WTC11 (cell line): ENCODE measurements around the gene GLUL.

ENCODE experiments used
- AFF4 ChIP-seq: sonication (generic); formaldehyde crosslinking; IDR thresholded peaks from 2 replicates; pipeline ENCODE4 v1.8.1; 2023; ENCODE audit warnings: mild to moderate bottlenecking, missing genetic modification reagents, borderline replicate concordance
- ATF3 ChIP-seq: sonication (generic); formaldehyde crosslinking; conservative IDR thresholded peaks from 2 replicates; pipeline ENCODE4 v1.8.1; 2022; ENCODE audit warnings: mild to moderate bottlenecking, missing genetic modification reagents
- HMGXB4 ChIP-seq: sonication (generic); formaldehyde crosslinking; IDR thresholded peaks from 2 replicates; pipeline ENCODE4 v1.8.1; 2023; ENCODE audit warnings: mild to moderate bottlenecking, moderate library complexity, missing genetic modification reagents
- NFYB ChIP-seq: sonication (generic); formaldehyde crosslinking; conservative IDR thresholded peaks from 2 replicates; pipeline ENCODE4 v1.8.0; 2022; ENCODE audit warnings: low read depth, missing genetic modification reagents
- NR2C2 ChIP-seq: sonication (generic); formaldehyde crosslinking; IDR thresholded peaks from 2 replicates; pipeline ENCODE4 v1.8.0; 2022; ENCODE audit warnings: mild to moderate bottlenecking, missing genetic modification reagents
- ZNF121 ChIP-seq: sonication (generic); formaldehyde crosslinking; IDR thresholded peaks from 2 replicates; pipeline ENCODE4 v1.8.0; 2023; ENCODE audit warnings: missing genetic modification reagents
- ZNF396 ChIP-seq: fragments of 250-450 bp; sonication (Bioruptor Pico); IDR thresholded peaks from 2 replicates; pipeline ENCODE4 v1.8.0; 2021; ENCODE audit warnings: mild to moderate bottlenecking, moderate library complexity, borderline replicate concordance
- TF ChIP-seq, protein P1 (sequence below): sonication (generic); formaldehyde crosslinking; IDR thresholded peaks from 2 replicates; pipeline ENCODE4 v1.8.1; 2022; ENCODE audit warnings: missing genetic modification reagents, borderline replicate concordance
- TF ChIP-seq, protein P2 (sequence below): sonication (generic); formaldehyde crosslinking; IDR thresholded peaks from 2 replicates; pipeline ENCODE4 v1.8.0; 2022; ENCODE audit warnings: mild to moderate bottlenecking, missing genetic modification reagents
- TF ChIP-seq, protein P3 (sequence below): fragments of 200-600 bp; IDR thresholded peaks from 2 replicates; pipeline ENCODE4 v1.8.0; 2022; ENCODE audit warnings: antibody characterized with exemption
- TF ChIP-seq, protein P4 (sequence below): sonication (generic); formaldehyde crosslinking; IDR thresholded peaks from 2 replicates; pipeline ENCODE4 v1.8.1; 2022; ENCODE audit warnings: low read depth, mild to moderate bottlenecking, moderate library complexity, missing genetic modification reagents, borderline replicate concordance

GRCh38 chr1:182332261-182333060, 59.1 kb downstream of the GLUL start:
- TF ChIP-seq, protein P1, sequence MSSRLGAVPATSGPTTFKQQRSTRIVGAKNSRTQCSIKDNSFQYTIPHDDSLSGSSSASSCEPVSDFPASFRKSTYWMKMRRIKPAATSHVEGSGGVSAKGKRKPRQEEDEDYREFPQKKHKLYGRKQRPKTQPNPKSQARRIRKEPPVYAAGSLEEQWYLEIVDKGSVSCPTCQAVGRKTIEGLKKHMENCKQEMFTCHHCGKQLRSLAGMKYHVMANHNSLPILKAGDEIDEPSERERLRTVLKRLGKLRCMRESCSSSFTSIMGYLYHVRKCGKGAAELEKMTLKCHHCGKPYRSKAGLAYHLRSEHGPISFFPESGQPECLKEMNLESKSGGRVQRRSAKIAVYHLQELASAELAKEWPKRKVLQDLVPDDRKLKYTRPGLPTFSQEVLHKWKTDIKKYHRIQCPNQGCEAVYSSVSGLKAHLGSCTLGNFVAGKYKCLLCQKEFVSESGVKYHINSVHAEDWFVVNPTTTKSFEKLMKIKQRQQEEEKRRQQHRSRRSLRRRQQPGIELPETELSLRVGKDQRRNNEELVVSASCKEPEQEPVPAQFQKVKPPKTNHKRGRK = no peak
- TF ChIP-seq ZNF396 (no peak), ZNF121 (CRISPR knock-in tag) (no peak), AFF4 (CRISPR knock-in tag) (no peak), ATF3 (CRISPR knock-in tag) (no peak), HMGXB4 (CRISPR knock-in tag) (no peak), NR2C2 (no peak), NFYB (CRISPR knock-in tag) (no peak)
- TF ChIP-seq, protein P2, sequence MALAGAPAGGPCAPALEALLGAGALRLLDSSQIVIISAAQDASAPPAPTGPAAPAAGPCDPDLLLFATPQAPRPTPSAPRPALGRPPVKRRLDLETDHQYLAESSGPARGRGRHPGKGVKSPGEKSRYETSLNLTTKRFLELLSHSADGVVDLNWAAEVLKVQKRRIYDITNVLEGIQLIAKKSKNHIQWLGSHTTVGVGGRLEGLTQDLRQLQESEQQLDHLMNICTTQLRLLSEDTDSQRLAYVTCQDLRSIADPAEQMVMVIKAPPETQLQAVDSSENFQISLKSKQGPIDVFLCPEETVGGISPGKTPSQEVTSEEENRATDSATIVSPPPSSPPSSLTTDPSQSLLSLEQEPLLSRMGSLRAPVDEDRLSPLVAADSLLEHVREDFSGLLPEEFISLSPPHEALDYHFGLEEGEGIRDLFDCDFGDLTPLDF = no peak
- TF ChIP-seq, protein P3, sequence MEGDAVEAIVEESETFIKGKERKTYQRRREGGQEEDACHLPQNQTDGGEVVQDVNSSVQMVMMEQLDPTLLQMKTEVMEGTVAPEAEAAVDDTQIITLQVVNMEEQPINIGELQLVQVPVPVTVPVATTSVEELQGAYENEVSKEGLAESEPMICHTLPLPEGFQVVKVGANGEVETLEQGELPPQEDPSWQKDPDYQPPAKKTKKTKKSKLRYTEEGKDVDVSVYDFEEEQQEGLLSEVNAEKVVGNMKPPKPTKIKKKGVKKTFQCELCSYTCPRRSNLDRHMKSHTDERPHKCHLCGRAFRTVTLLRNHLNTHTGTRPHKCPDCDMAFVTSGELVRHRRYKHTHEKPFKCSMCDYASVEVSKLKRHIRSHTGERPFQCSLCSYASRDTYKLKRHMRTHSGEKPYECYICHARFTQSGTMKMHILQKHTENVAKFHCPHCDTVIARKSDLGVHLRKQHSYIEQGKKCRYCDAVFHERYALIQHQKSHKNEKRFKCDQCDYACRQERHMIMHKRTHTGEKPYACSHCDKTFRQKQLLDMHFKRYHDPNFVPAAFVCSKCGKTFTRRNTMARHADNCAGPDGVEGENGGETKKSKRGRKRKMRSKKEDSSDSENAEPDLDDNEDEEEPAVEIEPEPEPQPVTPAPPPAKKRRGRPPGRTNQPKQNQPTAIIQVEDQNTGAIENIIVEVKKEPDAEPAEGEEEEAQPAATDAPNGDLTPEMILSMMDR = no peak
- TF ChIP-seq, protein P4, sequence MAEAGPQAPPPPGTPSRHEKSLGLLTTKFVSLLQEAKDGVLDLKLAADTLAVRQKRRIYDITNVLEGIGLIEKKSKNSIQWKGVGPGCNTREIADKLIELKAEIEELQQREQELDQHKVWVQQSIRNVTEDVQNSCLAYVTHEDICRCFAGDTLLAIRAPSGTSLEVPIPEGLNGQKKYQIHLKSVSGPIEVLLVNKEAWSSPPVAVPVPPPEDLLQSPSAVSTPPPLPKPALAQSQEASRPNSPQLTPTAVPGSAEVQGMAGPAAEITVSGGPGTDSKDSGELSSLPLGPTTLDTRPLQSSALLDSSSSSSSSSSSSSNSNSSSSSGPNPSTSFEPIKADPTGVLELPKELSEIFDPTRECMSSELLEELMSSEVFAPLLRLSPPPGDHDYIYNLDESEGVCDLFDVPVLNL (CRISPR knock-in tag) = no peak
